K562 (cell line): Measurements from ENCODE around the gene SCYL1. TPM values are rescaled to one million over a fixed set of nuclear protein-coding genes. Genes with fewer than 3 reads are reported as not detected.

Source experiments
- ATF6 ChIP-seq: sonication (generic); formaldehyde crosslinking; IDR thresholded peaks from 2 replicates; pipeline ENCODE4 v1.4.0; 2020; ENCODE audit warnings: mild to moderate bottlenecking, missing genetic modification reagents
- ATF7 ChIP-seq: fragments of 450-650 bp; IDR thresholded peaks from 2 replicates; pipeline ENCODE4 v1.7.1; 2014; ENCODE audit warnings: mild to moderate bottlenecking, moderate library complexity
- CREM ChIP-seq: IDR thresholded peaks from 2 replicates; pipeline ENCODE4 v1.6.1; 2014; ENCODE audit warnings: antibody characterized with exemption, low read depth
- EHMT2 ChIP-seq: fragments of 450-650 bp; IDR thresholded peaks from 2 replicates; pipeline ENCODE4 v1.6.1; 2018; ENCODE audit warnings: antibody characterized with exemption
- ELF4 ChIP-seq: fragments of 450-650 bp; formaldehyde crosslinking; IDR thresholded peaks from 2 replicates; pipeline ENCODE4 v1.4.0; 2022; ENCODE audit warnings: missing genetic modification characterization
- GATAD2A ChIP-seq: fragments of 450-650 bp; IDR thresholded peaks from 2 replicates; pipeline ENCODE4 v1.6.1; 2017
- HSF4 ChIP-seq: fragments of 250-450 bp; sonication (Bioruptor Pico); IDR thresholded peaks from 2 replicates; pipeline ENCODE4 v2.1.2; 2022; ENCODE audit warnings: mild to moderate bottlenecking, moderate library complexity, borderline replicate concordance
- JUN ChIP-seq, 2 experiments: sonication (generic) in 1 of 2; formaldehyde crosslinking in 1 of 2; IDR thresholded peaks; 2 replicates each; pipeline versions ENCODE4 v1.6.1 to v1.8.0; 2012 to 2022; ENCODE audit warnings: borderline replicate concordance in 2 of 2, mild to moderate bottlenecking in 2 of 2, improper control_type of control experiment in 1 of 2, low read depth in 1 of 2, low read length in 1 of 2, missing genetic modification reagents in 1 of 2
- KDM1A ChIP-seq, 2 experiments: fragments of 450-650 bp; IDR thresholded peaks; 2 replicates each; pipeline ENCODE4 v1.6.1; 2016; ENCODE audit warnings: mild to moderate bottlenecking in 2 of 2
- MTA3 ChIP-seq: fragments of 450-650 bp; formaldehyde crosslinking; IDR thresholded peaks from 2 replicates; pipeline ENCODE4 v1.6.1; 2017; ENCODE audit warnings: mild to moderate bottlenecking, borderline replicate concordance
- NFE2L1 ChIP-seq: fragments of 450-650 bp; IDR thresholded peaks from 2 replicates; pipeline ENCODE4 v1.6.1; 2016; ENCODE audit warnings: missing genetic modification characterization, low read depth, mild to moderate bottlenecking, missing compliant biosample characterization, moderate library complexity, borderline replicate concordance
- NFXL1 ChIP-seq: fragments of 450-650 bp; formaldehyde crosslinking; IDR thresholded peaks from 2 replicates; pipeline ENCODE4 v1.4.0; 2021; ENCODE audit warnings: mild to moderate bottlenecking
- NONO ChIP-seq, 2 experiments: fragments of 200-400 bp in 1 of 2; fragments of 450-650 bp in 1 of 2; formaldehyde crosslinking in 1 of 2; IDR thresholded peaks; 2 replicates each; pipeline ENCODE4 v1.6.1; 2017; ENCODE audit warnings: low read depth in 2 of 2, mild to moderate bottlenecking in 2 of 2, moderate library complexity in 2 of 2, low read length in 1 of 2
- RBM39 ChIP-seq: fragments of 200-400 bp; formaldehyde crosslinking; optimal IDR thresholded peaks from 2 replicates; pipeline ENCODE3; 2018; ENCODE audit warnings: low read depth, low read length
- ZNF12 ChIP-seq: sonication (generic); formaldehyde crosslinking; IDR thresholded peaks from 2 replicates; pipeline ENCODE4 v1.4.0; 2020; ENCODE audit warnings: mild to moderate bottlenecking, missing genetic modification reagents
- ZNF408 ChIP-seq: fragments of 250-450 bp; sonication (Bioruptor Pico); IDR thresholded peaks from 2 replicates; pipeline ENCODE4 v1.4.0; 2020; ENCODE audit warnings: low read depth, mild to moderate bottlenecking, moderate library complexity
- ZNF668 ChIP-seq: fragments of 250-450 bp; sonication (Bioruptor Pico); IDR thresholded peaks from 2 replicates; pipeline ENCODE4 v1.8.0; 2022; ENCODE audit warnings: mild to moderate bottlenecking, inconsistent platforms
- ZNF75A ChIP-seq: fragments of 450-650 bp; formaldehyde crosslinking; IDR thresholded peaks from 2 replicates; pipeline ENCODE4 v1.4.0; 2020; ENCODE audit warnings: mild to moderate bottlenecking
- ZNF785 ChIP-seq: fragments of 250-450 bp; sonication (Bioruptor Pico); IDR thresholded peaks from 2 replicates; pipeline ENCODE4 v1.4.0; 2020; ENCODE audit warnings: mild to moderate bottlenecking
- ZSCAN29 ChIP-seq: fragments of 450-650 bp; IDR thresholded peaks from 2 replicates; pipeline ENCODE4 v1.6.1; 2017
- ZSCAN32 ChIP-seq: fragments of 450-650 bp; formaldehyde crosslinking; IDR thresholded peaks from 2 replicates; pipeline ENCODE4 v1.4.0; 2020; ENCODE audit warnings: mild to moderate bottlenecking, moderate library complexity
- polyA plus RNA-seq, 8 experiments: library from polyadenylated mRNA; depleted of rRNA in 4 of 8; stranded (reverse) in 5 of 8; unstranded in 3 of 8; fragments of >200 nt; fragmentation: Nextera tagmentation in 2 of 8; fragmentation: Illumina TruSeq in 1 of 8; extraction: Ambion mirVana in 2 of 8; extraction: Trizol in 1 of 8; gene quantifications; 2 replicates each; pipeline versions ENCODE4 v1.2.1 to v1.2.3, GENCODE V29; 2011 to 2014; ENCODE audit warnings: inconsistent platforms in 1 of 8, missing spikeins in 1 of 8
- total RNA-seq, 7 experiments: library from RNA; depleted of rRNA in 6 of 7; stranded (reverse); fragments of >200 nt in 6 of 7; fragmentation: Illumina TruSeq in 2 of 7; extraction: Trizol in 2 of 7; gene quantifications; 2 replicates each; pipeline versions ENCODE4 v1.2.1 to v1.2.3, GENCODE V29; 2011 to 2021; ENCODE audit warnings: low replicate concordance in 1 of 7
- TF ChIP-seq, protein P1 (sequence below): fragments of 250-450 bp; sonication (Bioruptor Pico); IDR thresholded peaks from 2 replicates; pipeline ENCODE4 v1.4.0; 2020; ENCODE audit warnings: mild to moderate bottlenecking, moderate library complexity, borderline replicate concordance
- TF ChIP-seq, protein P2 (sequence below): fragments of 450-650 bp; formaldehyde crosslinking; IDR thresholded peaks from 2 replicates; pipeline ENCODE4 v1.4.0; 2022; ENCODE audit warnings: mild to moderate bottlenecking, moderate library complexity

SCYL1 gene
- total and polyA plus RNA-seq, 9 of the 15 experiments (the other 6 are each of a cell fraction or from before 2014, with no cell fraction given): 1.9 to 145 (median 57.6) TPM

GRCh38 chr11:65524741-65525545, at the start of gene SCYL1 (continued):
- TF ChIP-seq ATF6 (CRISPR knock-in tag) (no peak), ZSCAN32 (no peak), ZNF668 (no peak), EHMT2 (no peak), ZNF12 (CRISPR knock-in tag) (no peak), ZNF75A (CRISPR knock-in tag) (no peak), ELF4 (no peak), RBM39 (no peak), KDM1A (IDR thresholded peaks at IDR 0.05) (no peak), ZSCAN29 (no peak), NONO (IDR thresholded peaks at IDR 0.05; ENCODE audit: low read depth in 2 of 2, low read length in 1 of 2) (peak in 1 of 2 experiments; percentile 37; a peak in 1 of 4 replicates), HSF4 (CRISPR knock-in tag) (no peak), ATF7 (0 out of 2 replicates have a peak, but pooled peaks have one; percentile 26), ZNF408 (CRISPR knock-in tag) (no peak), ZNF785 (CRISPR knock-in tag) (no peak), MTA3 (no peak), JUN (IDR thresholded peaks at IDR 0.05; ENCODE audit: borderline replicate concordance, low read depth, low read length) (no peak; the same call in 1 of the 2 replicates), JUN (CRISPR knock-in tag; IDR thresholded peaks at IDR 0.05; ENCODE audit: borderline replicate concordance) (no peak), NFE2L1 (no peak), NFXL1 (CRISPR knock-in tag) (no peak), GATAD2A (no peak), CREM (peak; percentile 15; the same call in 1 of the 2 replicates)
- TF ChIP-seq, protein P1, sequence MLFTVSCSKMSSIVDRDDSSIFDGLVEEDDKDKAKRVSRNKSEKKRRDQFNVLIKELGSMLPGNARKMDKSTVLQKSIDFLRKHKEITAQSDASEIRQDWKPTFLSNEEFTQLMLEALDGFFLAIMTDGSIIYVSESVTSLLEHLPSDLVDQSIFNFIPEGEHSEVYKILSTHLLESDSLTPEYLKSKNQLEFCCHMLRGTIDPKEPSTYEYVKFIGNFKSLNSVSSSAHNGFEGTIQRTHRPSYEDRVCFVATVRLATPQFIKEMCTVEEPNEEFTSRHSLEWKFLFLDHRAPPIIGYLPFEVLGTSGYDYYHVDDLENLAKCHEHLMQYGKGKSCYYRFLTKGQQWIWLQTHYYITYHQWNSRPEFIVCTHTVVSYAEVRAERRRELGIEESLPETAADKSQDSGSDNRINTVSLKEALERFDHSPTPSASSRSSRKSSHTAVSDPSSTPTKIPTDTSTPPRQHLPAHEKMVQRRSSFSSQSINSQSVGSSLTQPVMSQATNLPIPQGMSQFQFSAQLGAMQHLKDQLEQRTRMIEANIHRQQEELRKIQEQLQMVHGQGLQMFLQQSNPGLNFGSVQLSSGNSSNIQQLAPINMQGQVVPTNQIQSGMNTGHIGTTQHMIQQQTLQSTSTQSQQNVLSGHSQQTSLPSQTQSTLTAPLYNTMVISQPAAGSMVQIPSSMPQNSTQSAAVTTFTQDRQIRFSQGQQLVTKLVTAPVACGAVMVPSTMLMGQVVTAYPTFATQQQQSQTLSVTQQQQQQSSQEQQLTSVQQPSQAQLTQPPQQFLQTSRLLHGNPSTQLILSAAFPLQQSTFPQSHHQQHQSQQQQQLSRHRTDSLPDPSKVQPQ (CRISPR knock-in tag): no peak
- TF ChIP-seq, protein P2, sequence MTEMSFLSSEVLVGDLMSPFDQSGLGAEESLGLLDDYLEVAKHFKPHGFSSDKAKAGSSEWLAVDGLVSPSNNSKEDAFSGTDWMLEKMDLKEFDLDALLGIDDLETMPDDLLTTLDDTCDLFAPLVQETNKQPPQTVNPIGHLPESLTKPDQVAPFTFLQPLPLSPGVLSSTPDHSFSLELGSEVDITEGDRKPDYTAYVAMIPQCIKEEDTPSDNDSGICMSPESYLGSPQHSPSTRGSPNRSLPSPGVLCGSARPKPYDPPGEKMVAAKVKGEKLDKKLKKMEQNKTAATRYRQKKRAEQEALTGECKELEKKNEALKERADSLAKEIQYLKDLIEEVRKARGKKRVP (CRISPR knock-in tag): no peak
